HG02884 (cell line): ENCODE data around the gene SIX5.
"Not testable (repeated sequence)": the region's sequence is repeated elsewhere in the genome, so short reads cannot be mapped to it uniquely, and the experiment has no call there.

Source experiments
- ATAC-seq: cut with Tn5 transposase; IDR thresholded peaks from one replicate; pipeline ENCODE4 v1.9.1; 2021; ENCODE audit warnings: mild to moderate bottlenecking, moderate library complexity; ENCODE audit not compliant: unreplicated experiment

SIX5 gene

DNA sequence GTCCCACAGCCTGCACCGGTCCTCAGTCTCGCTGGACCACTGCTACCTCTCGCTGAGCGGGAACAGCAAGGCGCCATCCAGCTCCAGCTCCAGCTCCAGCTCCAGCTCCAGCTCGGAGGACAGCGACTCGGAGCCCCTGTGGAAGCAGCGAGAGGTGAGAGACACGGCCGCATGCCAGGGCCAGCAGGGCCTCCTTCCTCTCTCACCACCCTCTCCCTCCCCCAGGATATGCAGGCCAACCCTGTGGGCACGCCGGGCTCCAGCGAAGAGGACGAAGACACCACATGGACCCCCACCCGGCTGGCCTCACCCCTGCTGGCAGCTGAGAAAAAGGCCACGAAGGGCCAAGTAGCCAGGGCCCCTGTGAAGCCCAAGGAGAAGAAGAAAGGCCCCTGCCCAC is 7.3 kb downstream of the SIX5 start:
- ATAC-seq, result no peak

DNA sequence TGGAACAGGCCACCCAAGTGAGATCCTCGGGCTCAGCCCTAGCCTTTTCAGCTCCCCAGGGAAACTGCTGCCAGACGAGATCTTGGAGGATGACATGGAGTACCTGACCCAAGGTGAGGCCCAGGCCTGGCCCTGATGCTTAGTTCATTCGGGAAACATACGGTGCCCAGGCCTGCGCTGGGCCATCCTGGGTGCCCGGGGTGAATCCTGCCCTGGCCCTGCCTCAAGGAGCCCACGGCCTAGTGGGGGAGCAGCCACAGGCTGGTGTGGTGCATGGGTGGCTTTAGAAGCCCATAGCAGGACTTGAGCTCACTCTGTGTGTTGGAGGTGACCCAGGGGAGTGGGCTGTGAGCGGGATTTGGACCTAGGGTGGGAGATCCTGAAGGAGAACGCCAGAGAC is 10.1 kb downstream of the SIX5 start:
- ATAC-seq, result no peak

DNA sequence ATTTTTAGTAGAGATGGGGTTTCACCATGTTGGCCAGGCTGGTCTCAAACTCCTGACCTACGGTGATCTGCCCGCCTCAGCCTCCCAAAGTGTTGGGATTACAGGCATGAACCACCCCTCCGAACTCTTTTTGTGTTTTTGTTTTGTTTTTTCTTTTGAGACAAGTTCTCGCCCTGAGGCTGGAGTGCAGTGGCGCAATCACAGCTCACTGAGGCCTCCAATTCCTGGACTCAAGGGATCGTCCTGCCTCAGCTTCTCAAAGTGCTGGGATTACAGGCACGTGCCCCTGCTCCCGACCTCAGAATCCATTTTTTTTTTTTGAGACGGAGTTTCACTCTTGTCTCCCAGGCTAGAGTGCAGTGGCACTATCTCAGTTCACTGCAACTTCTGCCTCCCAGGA is 11.4 kb downstream of the SIX5 start:
- ATAC-seq, result no peak

DNA sequence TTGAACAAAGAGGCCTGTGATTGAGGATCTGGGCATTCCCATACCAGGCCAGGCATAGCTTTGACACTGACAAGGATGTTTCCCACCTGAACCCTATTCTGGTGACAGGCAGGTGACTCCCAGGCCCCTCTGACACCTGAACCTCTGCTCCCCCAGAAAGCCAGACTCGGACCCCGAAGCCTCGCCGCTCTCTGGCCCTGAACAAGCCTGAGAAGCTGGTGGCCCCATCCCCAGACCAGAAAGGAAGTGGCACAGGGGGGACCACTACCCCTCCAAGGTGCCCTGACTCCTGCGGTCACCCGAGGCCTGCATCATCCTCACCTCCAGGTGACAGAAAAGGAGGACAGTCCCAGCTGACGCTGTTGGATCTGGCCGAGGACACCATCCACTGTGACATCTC is 14.7 kb downstream of the SIX5 start:
- ATAC-seq, result no peak

DNA sequence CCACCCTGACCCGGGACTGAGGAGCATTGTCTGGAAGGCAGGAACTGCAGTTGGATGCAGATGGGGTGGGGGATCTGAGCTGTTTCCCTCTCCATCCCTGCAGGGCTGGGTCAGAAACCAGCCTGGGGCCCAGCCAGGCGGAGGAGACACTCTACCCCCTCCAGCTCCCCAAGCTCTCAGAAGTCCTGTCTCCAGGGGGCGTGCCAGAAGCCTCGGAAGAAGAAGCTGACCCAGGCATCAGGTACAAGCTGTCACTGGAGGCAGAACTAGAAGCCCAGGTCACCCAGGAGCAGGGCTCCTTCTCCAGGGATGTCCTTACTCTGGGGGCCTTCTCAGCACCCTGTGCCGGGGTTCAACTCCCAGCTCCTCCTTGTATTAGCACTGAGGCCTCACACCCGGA is 15.5 kb downstream of the SIX5 start:
- ATAC-seq, result no peak

DNA sequence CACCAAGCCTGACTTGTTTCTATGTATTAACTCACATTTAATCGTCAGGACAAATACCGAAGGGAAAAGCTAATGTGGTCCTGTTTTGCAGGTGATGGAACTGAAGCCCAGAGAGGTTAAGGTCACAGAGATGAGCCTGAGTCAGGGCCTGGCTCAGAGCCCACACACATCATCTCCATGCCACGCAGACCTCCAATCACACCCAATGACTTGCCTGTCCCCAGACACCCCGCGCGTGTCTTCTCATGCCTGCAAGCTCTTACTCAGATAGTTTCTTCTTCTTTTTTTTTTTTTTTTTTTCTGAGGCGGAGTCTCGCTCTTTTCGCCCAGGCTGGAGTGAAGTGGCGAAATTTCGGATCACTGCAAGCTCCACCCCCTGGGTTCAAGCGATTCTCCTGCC is 16.4 kb downstream of the SIX5 start:
- ATAC-seq, result no peak

DNA sequence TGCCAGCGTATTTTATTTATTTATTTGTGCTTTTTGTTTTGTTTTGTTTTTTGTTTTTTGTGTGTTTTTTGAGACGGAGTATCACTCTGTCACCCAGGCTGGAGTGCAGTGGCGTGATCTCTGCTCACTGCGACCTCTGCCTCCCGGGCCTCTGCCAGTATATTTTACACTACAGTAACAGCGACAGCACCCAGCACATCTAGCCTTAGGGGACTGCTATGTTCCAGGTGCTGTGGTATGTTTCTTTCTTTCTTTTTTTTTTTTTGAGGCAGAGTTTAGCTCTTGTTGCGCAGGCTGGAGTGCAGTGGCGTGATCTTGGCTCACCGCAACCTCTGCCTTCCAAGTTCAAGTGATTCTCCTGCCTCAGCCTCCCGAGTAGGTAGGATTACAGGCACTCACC is 17.6 kb downstream of the SIX5 start:
- not testable (repeated sequence) for ATAC-seq

DNA sequence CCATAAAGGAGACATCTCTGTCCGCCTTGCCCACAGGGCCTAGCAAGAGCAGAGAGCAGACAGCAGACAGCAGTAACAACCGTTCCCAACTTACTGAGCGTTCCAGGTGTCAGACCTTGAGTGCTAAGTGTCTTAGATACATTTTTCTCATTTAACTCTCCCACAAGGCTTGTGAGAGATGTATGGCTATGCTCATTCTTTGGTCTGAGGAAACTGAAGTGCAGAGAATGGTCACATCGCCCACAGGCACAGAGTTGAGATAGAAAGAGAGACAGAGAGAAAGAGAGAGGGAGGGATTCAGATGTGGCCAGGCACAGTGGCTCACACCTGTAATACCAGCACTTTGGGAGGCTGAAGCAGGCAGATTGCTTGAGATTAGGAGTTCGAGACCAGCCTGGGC is 21.5 kb downstream of the SIX5 start:
- no peak for ATAC-seq

DNA sequence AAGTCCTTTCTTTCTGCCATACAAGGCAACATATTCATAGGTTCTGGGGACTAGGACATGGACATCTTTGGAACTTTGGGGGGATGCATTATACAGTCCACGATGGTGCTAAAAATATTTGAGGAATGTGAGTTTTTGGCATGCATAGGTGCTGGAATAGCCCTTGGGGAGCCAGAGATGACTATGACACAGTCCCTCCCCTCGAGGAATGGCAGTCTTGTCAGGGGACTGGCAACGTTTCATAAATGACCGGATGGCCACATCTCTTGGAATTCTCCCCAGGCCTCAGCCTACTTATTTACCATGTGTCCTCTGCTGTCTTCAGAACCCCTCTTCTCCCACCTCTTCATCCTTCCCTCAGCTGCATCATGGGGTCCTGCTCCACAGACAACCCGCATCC is 22.2 kb downstream of the SIX5 start:
- no peak for ATAC-seq

DNA sequence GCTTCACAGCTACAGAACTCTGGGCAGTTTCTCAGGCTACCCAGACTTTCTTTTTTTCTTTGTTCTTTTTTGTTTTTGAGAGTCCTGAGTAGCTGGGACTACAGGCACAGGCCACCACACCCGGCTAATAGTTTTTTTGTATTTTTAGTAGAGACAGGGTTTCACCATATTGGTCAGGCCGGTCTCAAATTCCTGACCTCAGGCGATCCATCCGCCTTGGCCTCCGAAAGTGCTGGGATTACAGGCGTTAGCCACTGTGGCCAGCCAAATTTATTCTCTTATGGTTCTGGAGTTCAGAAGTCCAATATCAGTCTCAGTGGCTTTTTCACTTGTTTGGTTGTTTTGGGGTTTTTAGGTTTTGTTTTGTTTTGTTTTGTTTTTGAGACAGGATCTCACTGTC is 23.4 kb downstream of the SIX5 start:
- no peak for ATAC-seq

DNA sequence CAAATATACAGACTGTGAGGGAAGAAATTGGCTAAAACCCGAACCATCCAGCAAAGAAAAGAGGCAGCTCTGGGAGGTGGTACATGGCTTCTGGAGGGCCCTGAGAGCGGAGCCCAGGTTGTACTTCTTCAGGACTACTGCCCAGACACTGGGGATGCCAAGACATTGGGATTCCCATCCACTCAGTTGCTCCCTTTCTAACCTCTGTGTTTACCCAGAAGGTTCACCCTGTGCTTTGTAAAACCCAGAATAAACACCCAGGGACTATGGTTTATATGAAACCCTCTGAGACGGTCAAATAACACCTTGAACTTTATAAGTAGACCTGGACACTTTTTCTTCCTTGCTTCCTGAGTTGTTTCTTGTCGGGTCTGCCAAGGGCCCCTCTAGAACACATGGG is 26.1 kb downstream of the SIX5 start:
- no peak for ATAC-seq

DNA sequence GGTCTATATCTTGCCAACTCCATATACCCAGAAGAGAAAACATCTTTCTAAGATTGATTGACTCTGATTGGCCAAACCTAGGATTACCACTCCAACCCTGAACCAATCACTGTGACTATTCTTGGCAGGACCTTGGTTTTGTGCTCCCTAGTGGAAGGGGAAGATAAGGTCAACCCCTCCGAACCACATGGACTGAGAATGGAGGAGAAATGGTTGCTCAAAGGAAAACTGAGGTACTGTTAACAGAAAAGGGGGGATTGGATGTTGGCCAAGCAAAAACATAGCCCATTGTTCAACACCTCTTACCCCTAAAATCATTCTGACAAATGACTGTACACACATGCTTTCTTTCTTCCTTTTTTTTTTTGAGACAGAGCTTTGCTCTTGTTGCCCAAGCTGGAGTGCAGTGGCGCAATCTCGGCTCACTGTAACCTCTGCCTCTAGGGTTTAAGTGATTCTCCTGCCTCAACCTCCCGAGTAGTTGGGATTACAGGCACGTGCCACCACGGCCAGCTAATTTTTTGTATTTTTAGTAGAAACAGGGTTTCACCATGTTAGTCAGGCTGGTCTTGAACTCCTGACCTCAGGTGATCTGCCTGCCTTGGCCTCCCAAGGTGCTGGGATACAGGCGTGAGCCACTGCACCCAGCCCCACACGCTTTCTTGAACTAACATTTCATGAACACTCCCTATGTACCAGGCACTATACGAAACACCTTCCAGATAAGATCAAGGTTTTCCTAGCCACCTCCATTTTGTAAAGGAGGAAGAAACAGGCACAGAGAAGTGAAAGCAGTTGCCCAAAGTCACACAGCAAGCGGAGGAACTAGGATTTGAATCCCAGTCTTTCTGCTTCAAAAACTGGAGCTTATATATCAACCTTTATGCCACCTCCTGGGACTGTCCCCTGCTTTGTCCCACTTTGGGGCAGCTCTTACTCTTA is 29.3 kb downstream of the SIX5 start:
- no peak for ATAC-seq

DNA sequence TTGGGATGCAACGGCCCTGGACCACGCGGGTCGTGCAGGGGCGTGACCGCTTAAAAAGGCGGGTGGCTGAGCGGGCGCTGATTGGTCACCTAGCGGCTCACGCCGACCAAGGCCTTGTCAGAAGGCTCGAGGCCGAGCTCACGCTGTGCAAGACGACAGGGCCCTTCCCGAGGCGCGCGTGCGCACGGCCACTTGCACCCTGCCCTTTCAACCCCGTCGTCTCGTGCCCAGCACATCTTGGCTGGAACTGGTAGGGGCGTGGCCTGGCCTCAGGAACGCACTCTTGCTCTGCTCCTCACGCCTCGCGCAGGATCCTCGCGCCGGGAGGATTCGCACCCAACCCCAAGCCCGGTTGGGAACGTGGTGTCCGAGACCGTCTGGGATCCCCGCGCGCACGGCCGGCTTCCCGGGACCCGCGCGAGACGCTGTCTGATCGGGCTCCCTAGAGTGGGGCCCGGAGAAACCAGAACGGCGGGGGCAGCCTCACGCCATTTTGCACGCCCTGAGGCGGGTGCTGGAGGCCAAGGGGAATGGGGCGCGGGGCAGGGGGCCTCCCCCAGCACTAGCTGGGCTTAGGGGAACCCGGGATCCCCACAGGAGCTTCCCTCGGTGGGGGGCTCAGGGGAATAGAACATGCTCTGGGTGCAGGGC is 35.8 kb downstream of the SIX5 start, which contains the start of gene MEIOSIN:
TSS of gene MEIOSIN (plus strand) at position 280 of the 651 bp plus-strand sequence. CDS start 1,938 bp downstream, outside the sequence.
- no peak for ATAC-seq

DNA sequence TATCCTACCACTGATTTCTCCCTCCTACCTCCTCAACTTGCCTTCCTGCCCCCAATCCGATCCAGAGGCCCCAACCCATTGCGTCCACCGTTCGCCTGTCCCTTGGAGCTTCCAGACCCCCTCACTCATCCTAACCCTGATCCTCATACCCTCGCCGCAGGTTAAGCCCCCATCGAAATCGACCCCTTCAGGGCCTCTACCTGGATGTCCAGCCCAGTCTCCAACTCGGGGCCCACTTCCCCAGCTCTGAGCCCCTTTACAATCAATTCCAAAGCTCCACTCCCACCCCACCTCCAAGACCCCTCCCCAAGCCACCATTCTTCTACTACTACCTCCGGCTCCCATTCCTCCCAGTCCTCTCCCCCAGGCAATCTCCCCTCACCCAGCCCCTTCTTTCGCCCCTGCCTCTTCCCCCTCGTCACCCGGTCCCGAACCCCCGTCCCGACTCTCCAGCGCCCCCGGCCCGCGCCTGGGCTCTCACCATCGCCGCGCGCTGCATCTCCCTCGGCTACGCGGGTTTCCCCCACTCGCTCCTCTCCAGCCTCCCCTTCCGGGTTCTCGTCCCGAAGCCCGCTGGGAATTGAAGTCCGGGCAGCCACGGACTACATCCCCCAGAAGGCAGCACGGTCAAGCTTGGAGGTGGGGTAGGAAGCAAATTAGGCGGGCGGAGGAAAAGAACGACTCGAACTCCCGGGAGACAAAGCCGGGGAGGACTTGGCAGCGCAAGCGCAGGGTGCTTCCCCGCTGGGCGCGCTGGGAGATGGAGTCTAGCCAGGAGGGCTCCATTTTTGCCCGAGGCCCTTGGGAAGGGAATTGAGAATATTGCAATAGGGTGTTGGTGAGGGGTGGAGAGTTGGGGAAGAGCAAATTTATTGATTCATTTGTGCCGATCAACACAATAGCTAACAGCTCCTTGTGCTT is 38.4 kb downstream of the SIX5 start, which contains the start of gene FBXO46:
TSS of gene FBXO46 (minus strand) at position 529 of the 921 bp plus-strand sequence. CDS start 17,401 bp downstream, outside the sequence.
- ATAC-seq, result peak; percentile 84

DNA sequence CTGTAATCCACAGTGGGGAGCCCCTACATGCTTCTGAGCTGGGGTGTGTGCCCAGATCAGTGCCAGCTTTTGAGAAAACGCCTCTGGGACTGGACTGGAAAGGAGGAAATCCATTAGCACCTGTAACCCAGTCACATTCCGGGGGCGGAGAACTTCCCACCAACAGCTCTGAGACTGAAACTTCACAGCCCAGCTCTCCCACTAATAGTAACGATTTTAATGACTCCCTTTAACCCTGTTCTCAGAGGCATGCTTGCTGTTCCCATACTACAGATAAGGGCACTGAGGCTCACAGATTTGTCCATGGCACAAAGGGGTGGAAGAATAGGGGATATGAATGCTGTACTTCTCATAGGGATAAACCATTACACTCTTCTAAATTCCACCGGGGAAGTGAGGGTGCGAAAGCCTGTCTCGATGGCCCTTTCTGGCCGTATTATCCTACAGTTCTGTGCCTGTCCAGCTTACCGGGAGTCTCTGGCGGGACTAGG is 39.2 kb downstream of the SIX5 start:
- no peak for ATAC-seq

DNA sequence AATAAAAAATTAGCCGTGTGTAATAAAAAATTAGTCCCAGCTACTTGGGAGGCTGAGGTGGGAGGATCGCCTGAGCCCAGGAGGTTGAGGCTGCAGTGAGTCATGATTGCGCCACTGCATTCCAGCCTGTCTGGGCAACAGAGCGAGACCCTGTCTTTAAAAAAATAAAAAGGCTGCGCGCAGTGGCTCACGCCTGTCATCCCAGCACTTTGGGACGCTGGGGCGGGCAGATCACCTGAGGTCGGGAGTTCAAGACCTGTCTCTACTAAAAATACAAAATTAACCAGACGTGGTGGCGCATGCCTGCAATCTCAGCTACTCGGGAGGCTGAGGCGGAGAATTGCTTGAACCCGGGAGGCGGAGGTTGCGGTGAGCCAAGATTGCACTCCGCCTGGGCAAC is 40.4 kb downstream of the SIX5 start:
- ATAC-seq, result not testable (repeated sequence)

DNA sequence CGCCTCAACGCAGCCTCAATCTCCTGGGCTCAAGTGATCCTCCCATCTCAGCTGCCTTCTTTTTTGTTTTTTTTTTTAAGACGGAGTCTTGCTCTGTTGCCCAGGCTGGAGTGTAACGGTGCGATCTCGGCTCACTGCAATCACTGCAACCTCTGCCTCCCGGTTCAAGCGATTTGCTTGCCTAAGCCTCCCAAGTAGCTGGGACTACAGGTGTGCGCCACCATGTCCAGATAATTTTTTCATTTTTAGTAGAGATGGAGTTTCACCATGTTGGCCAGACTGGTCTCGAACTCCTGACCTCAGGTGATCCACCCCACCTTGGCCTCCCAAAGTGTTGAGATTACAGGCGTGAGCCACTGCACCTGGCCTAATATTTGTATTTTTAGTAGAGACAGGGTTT is 49.0 kb downstream of the SIX5 start:
- ATAC-seq, result not testable (repeated sequence)

DNA sequence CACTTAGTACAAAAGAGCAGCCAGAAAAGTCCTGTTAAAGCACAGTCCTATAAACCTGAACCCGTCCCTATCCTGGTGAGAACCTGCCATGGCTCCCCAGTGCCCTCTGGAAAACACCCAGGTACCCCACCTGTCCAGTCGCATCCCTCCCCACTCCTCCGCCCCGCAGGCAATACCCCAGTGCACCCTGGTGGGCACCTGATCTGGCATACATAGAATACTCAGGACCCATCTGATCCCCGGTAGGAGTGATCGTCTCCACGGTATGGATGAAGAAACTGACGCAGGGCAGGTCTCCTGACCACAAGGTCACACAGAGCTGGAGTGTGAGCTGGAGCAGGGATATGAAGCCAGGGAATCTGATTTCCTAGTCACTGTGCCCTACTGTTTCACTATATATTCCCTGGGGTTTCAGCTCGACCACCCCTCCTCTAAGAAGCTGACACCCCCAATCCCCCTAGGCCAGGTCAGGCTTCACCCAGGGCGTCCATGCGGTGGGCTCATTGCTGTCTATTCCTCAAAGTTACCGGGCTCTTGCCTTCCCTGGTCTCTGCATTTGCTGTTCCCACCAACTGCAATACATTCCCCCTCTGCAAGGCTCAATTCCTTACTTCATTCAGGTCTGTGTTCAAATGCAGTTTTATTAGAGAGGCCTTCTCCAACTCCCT is 50.9 kb downstream of the SIX5 start:
- no peak for ATAC-seq

DNA sequence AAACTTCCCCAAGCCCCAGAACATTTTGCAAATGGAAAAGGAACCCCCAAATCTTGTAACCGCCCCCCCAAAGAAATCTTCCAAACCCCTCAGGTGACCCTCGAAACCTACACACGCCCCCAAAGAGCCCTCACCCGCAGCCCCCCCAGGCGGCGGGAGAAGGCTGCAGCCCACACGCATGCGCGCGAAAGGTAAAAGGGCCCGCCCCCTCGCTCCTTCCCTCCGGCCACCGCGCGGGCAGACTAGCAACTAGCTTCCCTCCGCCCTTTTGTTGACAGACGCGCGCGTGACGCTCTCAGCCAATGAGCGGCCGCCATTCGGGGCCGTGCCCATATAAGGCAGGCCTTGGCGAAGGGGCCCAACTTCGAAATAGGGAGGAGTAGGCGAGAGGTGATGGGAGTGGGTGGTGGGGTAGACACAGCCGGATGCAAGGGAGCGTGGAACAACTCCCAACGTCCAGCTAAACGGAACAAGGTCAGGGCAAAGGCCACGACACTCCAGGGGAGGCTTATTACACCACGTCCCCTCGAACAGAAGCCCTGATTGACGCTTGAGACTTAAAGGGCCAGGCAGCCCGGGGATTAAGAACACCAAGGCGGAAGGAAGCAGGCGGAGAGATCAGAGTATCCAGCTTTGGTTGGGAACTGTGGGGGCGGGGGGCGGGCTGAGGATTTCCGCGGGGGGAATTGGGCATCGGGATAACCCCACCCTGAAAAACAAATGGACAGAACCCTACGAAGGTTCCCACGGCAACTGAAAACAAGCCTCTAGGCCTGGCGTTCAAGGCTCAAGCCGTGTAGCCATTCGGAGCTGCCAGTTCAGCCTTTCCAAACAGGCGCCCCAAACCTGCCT is 51.7 kb downstream of the SIX5 start:
- ATAC-seq, result peak; percentile 85
